ENCODE results near the gene GRPR.

GRPR gene

DNA sequence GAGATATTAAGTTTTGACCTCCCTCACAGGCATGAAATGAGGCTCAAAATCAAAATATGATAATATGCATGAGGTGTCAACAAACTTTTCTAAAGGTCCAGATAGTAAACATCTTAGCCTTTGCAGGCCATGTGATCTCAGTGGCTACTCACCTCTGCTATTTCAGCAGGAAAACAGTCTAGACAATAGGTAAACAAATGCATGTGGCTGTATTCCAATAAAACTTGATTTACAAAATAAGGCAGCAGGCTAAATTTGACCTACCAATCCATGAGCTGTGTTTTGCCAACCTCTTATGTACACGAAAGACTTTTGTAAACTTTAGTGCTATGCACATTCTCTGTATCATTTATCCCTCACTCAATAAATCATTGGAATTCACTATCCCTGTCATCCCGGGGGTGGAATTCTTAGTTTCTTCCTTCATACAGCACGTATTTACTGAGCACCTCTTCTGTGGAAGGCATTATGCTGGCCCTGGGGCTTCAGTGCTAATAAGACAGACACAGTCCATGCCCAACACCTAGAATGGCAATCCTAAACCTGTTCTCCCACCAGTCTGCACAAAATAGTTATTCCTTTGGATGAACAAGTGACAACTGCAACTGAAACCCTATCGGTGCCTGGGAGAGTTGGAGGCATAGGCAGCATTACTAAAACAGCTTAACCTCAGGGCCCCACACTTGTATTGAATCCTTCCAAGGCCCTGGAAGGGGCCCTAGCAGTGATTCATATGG lies 63.8 kb downstream of the GRPR start:
- H3K9me3 ChIP-seq (ENCODE audit: control insufficient read depth, insufficient read depth, low read depth, low read length) = no peaks in the 10 kb centered on the region
- no peaks in the 10 kb centered on the region for H3K4me1 ChIP-seq (ENCODE audit: control insufficient read depth, insufficient read depth, low read length)
- TF ChIP-seq ZNF223 (tag by site-specific recombination; IDR thresholded peaks at IDR 0.05) (no peak), ZFHX2 (tag by site-specific recombination; conservative IDR thresholded peaks at IDR 0.05) (no peak), ZNF24 (tag by site-specific recombination; IDR thresholded peaks at IDR 0.05) (no peak), ZNF776 (tag by site-specific recombination; IDR thresholded peaks at IDR 0.05; ENCODE audit: borderline replicate concordance) (no peak), ZNF791 (tag by site-specific recombination; IDR thresholded peaks at IDR 0.05) (no peak), ZNF138 (tag by site-specific recombination; IDR thresholded peaks at IDR 0.05; ENCODE audit: borderline replicate concordance) (no peak), SCRT2 (tag by site-specific recombination; IDR thresholded peaks at IDR 0.05) (no peak), ZNF596 (tag by site-specific recombination; IDR thresholded peaks at IDR 0.05) (no peak), ZNF132 (tag by site-specific recombination; IDR thresholded peaks at IDR 0.05; ENCODE audit: borderline replicate concordance) (no peak), MEIS1 (CRISPR knock-in tag; IDR thresholded peaks at IDR 0.05; ENCODE audit: borderline replicate concordance) (no peak), ZNF302 (tag by site-specific recombination; IDR thresholded peaks at IDR 0.05; ENCODE audit: low read depth) (no peak), ZNF416 (tag by site-specific recombination; IDR thresholded peaks at IDR 0.05) (no peak), ZNF292 (tag by site-specific recombination; IDR thresholded peaks at IDR 0.05; ENCODE audit: borderline replicate concordance, low read depth) (no peak), ATF2 (tag by site-specific recombination; IDR thresholded peaks at IDR 0.05; ENCODE audit: low read depth) (no peak), ZNF26 (tag by site-specific recombination; IDR thresholded peaks at IDR 0.05) (no peak)
- TF ChIP-seq, protein P1, sequence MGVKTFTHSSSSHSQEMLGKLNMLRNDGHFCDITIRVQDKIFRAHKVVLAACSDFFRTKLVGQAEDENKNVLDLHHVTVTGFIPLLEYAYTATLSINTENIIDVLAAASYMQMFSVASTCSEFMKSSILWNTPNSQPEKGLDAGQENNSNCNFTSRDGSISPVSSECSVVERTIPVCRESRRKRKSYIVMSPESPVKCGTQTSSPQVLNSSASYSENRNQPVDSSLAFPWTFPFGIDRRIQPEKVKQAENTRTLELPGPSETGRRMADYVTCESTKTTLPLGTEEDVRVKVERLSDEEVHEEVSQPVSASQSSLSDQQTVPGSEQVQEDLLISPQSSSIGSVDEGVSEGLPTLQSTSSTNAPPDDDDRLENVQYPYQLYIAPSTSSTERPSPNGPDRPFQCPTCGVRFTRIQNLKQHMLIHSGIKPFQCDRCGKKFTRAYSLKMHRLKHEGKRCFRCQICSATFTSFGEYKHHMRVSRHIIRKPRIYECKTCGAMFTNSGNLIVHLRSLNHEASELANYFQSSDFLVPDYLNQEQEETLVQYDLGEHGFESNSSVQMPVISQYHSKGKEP (tag by site-specific recombination; IDR thresholded peaks at IDR 0.05) = no peak
- TF ChIP-seq, protein P2, sequence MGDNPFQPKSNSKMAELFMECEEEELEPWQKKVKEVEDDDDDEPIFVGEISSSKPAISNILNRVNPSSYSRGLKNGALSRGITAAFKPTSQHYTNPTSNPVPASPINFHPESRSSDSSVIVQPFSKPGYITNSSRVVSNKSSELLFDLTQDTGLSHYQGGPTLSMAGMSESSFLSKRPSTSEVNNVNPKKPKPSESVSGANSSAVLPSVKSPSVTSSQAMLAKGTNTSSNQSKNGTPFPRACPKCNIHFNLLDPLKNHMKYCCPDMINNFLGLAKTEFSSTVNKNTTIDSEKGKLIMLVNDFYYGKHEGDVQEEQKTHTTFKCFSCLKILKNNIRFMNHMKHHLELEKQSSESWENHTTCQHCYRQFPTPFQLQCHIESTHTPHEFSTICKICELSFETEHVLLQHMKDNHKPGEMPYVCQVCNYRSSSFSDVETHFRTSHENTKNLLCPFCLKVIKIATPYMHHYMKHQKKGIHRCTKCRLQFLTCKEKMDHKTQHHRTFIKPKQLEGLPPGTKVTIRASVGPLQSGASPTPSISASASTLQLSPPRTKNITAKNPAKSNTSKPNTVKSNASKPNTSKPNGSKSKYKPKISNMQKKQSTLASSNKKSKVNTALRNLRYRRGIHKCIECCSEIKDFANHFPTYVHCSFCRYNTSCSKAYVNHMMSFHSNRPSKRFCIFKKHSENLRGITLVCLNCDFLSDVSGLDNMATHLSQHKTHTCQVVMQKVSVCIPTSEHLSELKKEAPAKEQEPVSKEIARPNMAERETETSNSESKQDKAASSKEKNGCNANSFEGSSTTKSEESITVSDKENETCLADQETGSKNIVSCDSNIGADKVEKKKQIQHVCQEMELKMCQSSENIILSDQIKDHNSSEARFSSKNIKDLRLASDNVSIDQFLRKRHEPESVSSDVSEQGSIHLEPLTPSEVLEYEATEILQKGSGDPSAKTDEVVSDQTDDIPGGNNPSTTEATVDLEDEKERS (tag by site-specific recombination; IDR thresholded peaks at IDR 0.05) = no peak
- H3K27ac ChIP-seq (ENCODE audit: extremely low read depth, low read depth, low read length) = no peak overlapping the region
- no peak overlapping the region for H3K4me3 ChIP-seq (ENCODE audit: low read depth, low read length)
- H3K36me3 ChIP-seq (ENCODE audit: control insufficient read depth in 2 of 2, insufficient read depth in 1 of 2, low read length in 2 of 2) = no peaks in the 10 kb centered on the region
- POLR2A ChIA-PET = no interaction called here
- CTCF ChIA-PET = no interaction called here

- peak; percentile 58; the same call in 1 of the 2 replicates for TF ChIP-seq ATF2 (tag by site-specific recombination; IDR thresholded peaks at IDR 0.05; ENCODE audit: low read depth)
- TF ChIP-seq MYNN (tag by site-specific recombination; IDR thresholded peaks at IDR 0.05; ENCODE audit: borderline replicate concordance) = no peak
- H3K27ac ChIP-seq (ENCODE audit: extremely low read depth, low read depth, low read length) = no peak overlapping the region
- H3K9me3 ChIP-seq (ENCODE audit: control insufficient read depth, insufficient read depth, low read depth, low read length) = no peaks in the 10 kb centered on the region
Measured at GRCh38 chrX:16188687-16189086, 65.3 kb downstream of the GRPR start.

More at GRCh38 chrX:16188687-16189086, 65.3 kb downstream of the GRPR start:
- CTCF ChIA-PET = interaction anchor here (0.5 kb wide), 1 partner anchor 317 kb away, joined by 3 read pairs; no protein-coding TSS in a partner anchor
- H3K4me1 ChIP-seq (ENCODE audit: control insufficient read depth, insufficient read depth, low read length) = no peaks in the 10 kb centered on the region
- POLR2A ChIA-PET = no interaction called here
- no peaks in the 10 kb centered on the region for H3K36me3 ChIP-seq (ENCODE audit: control insufficient read depth in 2 of 2, insufficient read depth in 1 of 2, low read length in 2 of 2)
- no peak overlapping the region for H3K4me3 ChIP-seq (ENCODE audit: low read depth, low read length)
